Measurements from ENCODE around the gene GMDS.

- TF ChIP-seq CTCF (IDR thresholded peaks at IDR 0.05) (no peak), POLR2A (IDR thresholded peaks at IDR 0.05) (no peak), EP300 (IDR thresholded peaks at IDR 0.05) (no peak)
Observed at GRCh38 chr6:1855890-1856289, 389.5 kb downstream of the GMDS start.

All from ovary (tissue), 3 donors.